Measurements from ENCODE around the gene CFAP299.

Gene CFAP299

GRCh38 chr4:80462621-80463091 lies 127.1 kb downstream of the CFAP299 start:
- no peaks in the 10 kb centered on the region for H3K4me1 ChIP-seq (ENCODE audit: control insufficient read depth in 1 of 2, insufficient read depth in 1 of 2, low read depth in 1 of 2, low read length in 1 of 2)
- H3K9me3 ChIP-seq: no peaks in the 10 kb centered on the region
- H3K27ac ChIP-seq: peak overlapping the region; percentile 42
- H3K36me3 ChIP-seq: no peaks in the 10 kb centered on the region
- H3K27me3 ChIP-seq: no peaks in the 10 kb centered on the region
- peak overlapping the region; percentile 18 to 32 for H3K4me3 ChIP-seq (ENCODE audit: low read depth in 1 of 2, low read length in 1 of 2)
- no peak for TF ChIP-seq CTCF (IDR thresholded peaks at IDR 0.05)

DNA sequence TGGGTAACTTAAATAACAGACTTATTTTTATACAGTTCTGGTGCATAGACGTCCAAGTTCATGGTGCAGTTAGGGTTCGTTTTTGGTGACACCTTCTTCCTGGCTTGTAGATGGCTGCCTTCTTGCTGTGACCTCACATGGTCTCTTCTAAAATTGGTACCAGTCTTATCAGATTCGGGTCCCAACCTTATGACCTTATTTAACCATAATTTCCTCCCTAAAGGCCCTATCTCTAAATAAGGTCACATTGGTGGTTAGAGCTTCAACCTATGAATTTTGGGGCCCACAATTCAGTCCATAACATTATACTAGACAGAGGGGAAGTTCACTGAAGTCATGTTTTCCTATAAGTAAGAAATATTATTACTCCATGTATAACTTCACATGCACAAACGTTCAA lies 128.0 kb downstream of the CFAP299 start:
- TF ChIP-seq CTCF (IDR thresholded peaks at IDR 0.05): no peak
- no peak overlapping the region for H3K27ac ChIP-seq
- H3K4me3 ChIP-seq (ENCODE audit: low read depth in 1 of 2, low read length in 1 of 2): no peak overlapping the region
- no peaks in the 10 kb centered on the region for H3K36me3 ChIP-seq
- no peaks in the 10 kb centered on the region for H3K4me1 ChIP-seq (ENCODE audit: control insufficient read depth in 1 of 2, insufficient read depth in 1 of 2, low read depth in 1 of 2, low read length in 1 of 2)
- no peaks in the 10 kb centered on the region for H3K27me3 ChIP-seq
- H3K9me3 ChIP-seq: no peaks in the 10 kb centered on the region

- Histone ChIP-seq H3K36me3 (no peaks in the 10 kb centered on the region), H3K27ac (no peak overlapping the region)
Measured at GRCh38 chr4:80465238-80465637, 129.7 kb downstream of the CFAP299 start.

DNA sequence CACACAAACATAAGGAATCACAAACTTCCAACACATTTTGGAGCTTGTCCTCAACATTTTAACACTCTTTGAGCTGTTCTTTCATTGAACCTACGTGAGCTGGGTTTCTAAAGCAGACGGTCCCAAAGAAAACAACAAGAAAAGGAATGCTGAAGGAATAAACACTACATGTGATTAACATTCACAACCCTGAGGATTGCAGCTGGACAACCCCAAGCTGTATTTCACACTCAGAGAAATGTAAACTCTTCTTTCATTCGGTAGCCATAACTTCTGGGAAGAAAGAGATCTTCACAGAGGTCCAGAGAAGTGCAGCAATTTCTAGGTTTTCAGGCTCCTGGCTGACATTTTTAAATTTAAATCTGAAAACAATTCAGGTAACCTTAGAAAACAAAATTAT lies 130.2 kb downstream of the CFAP299 start:
- no peak for TF ChIP-seq CTCF (IDR thresholded peaks at IDR 0.05)
- H3K27ac ChIP-seq: no peak overlapping the region
- H3K9me3 ChIP-seq: no peaks in the 10 kb centered on the region

More at GRCh38 chr4:80465238-80465637, 129.7 kb downstream of the CFAP299 start:
- Histone ChIP-seq H3K4me1 (ENCODE audit: control insufficient read depth in 1 of 2, insufficient read depth in 1 of 2, low read depth in 1 of 2, low read length in 1 of 2) (no peaks in the 10 kb centered on the region), H3K27me3 (no peaks in the 10 kb centered on the region), H3K9me3 (no peaks in the 10 kb centered on the region), H3K4me3 (ENCODE audit: low read depth in 1 of 2, low read length in 1 of 2) (no peak overlapping the region)
- no peak for TF ChIP-seq CTCF (IDR thresholded peaks at IDR 0.05)

GRCh38 chr4:80466618-80467017 lies 131.1 kb downstream of the CFAP299 start:
- Histone ChIP-seq H3K27me3 (no peaks in the 10 kb centered on the region), H3K9me3 (no peaks in the 10 kb centered on the region), H3K4me1 (ENCODE audit: control insufficient read depth in 1 of 2, insufficient read depth in 1 of 2, low read depth in 1 of 2, low read length in 1 of 2) (no peaks in the 10 kb centered on the region), H3K27ac (no peak overlapping the region), H3K4me3 (ENCODE audit: low read depth in 1 of 2, low read length in 1 of 2) (no peak overlapping the region), H3K36me3 (no peaks in the 10 kb centered on the region)
- TF ChIP-seq CTCF (IDR thresholded peaks at IDR 0.05): no peak

More for the DNA sequence above, 130.2 kb downstream of the CFAP299 start:
- Histone ChIP-seq H3K4me1 (ENCODE audit: control insufficient read depth in 1 of 2, insufficient read depth in 1 of 2, low read depth in 1 of 2, low read length in 1 of 2) (no peaks in the 10 kb centered on the region), H3K27me3 (no peaks in the 10 kb centered on the region), H3K36me3 (no peaks in the 10 kb centered on the region), H3K4me3 (ENCODE audit: low read depth in 1 of 2, low read length in 1 of 2) (no peak overlapping the region)

GRCh38 chr4:80471756-80472155 lies 136.2 kb downstream of the CFAP299 start:
- no peaks in the 10 kb centered on the region for H3K27me3 ChIP-seq
- no peaks in the 10 kb centered on the region for H3K36me3 ChIP-seq
- TF ChIP-seq CTCF (IDR thresholded peaks at IDR 0.05): no peak
- no peak overlapping the region for H3K27ac ChIP-seq
- no peak overlapping the region for H3K4me3 ChIP-seq (ENCODE audit: low read depth in 1 of 2, low read length in 1 of 2)
- no peaks in the 10 kb centered on the region for H3K9me3 ChIP-seq
- no peaks in the 10 kb centered on the region for H3K4me1 ChIP-seq (ENCODE audit: control insufficient read depth in 1 of 2, insufficient read depth in 1 of 2, low read depth in 1 of 2, low read length in 1 of 2)

All from neutrophil (primary cell).